WTC11 (cell line): ENCODE measurements around the gene PKHD1. TPM values are rescaled to one million over a fixed set of nuclear protein-coding genes. Genes with fewer than 3 reads are reported as not detected.

Source experiments
- ATAC-seq: fragments of 200-7000 bp; cut with Tn5 transposase; 2 replicates; pipeline ENCODE4 v1.10.0; 2021; ENCODE audit warnings: mild to moderate bottlenecking, moderate library complexity
- CTCF ChIA-PET: fragments of 300-600 bp; sonication (Branson Sonifier 250); formaldehyde crosslinking; loops from one replicate; lab custom pipeline; 2021; ENCODE audit warnings: antibody characterized with exemption; lab: Charles Lee
- POLR2A ChIA-PET: fragments of 350-600 bp; sonication (Branson Sonifier 250); formaldehyde crosslinking; loops from one replicate; lab custom pipeline; 2021; ENCODE audit warnings: antibody characterized with exemption; lab: Charles Lee
- DNase-seq: peaks from one replicate; pipeline ENCODE4 v3.0.0; 2021; ENCODE audit warnings: low spot score
- H3K27ac Mint-ChIP-seq: 2 replicates; pipeline ENCODE4 v1.8.0; 2021; ENCODE audit warnings: mixed read lengths
- H3K27me3 Mint-ChIP-seq: 2 replicates; pipeline ENCODE4 v1.8.0; 2021; ENCODE audit warnings: low read depth, mild to moderate bottlenecking, moderate library complexity, mixed read lengths
- H3K36me3 Mint-ChIP-seq: 2 replicates; pipeline ENCODE4 v1.8.0; 2021; ENCODE audit warnings: mixed read lengths
- H3K4me1 Mint-ChIP-seq: 2 replicates; pipeline ENCODE4 v1.8.0; 2022; ENCODE audit warnings: mixed read lengths
- H3K4me3 Mint-ChIP-seq: 2 replicates; pipeline ENCODE4 v1.8.0; 2021; ENCODE audit warnings: mild to moderate bottlenecking, moderate library complexity, mixed read lengths
- H3K9me3 Mint-ChIP-seq: 2 replicates; pipeline ENCODE4 v1.8.0; 2021; ENCODE audit warnings: mixed read lengths
- E2F4 ChIP-seq: sonication (generic); formaldehyde crosslinking; IDR thresholded peaks from 2 replicates; pipeline ENCODE4 v1.8.1; 2022; ENCODE audit warnings: low read depth, mild to moderate bottlenecking, moderate library complexity, missing genetic modification reagents, borderline replicate concordance
- ELF4 ChIP-seq: sonication (generic); formaldehyde crosslinking; IDR thresholded peaks from 2 replicates; pipeline ENCODE4 v1.8.1; 2022; ENCODE audit warnings: low read depth, mild to moderate bottlenecking, moderate library complexity, missing genetic modification reagents
- FOXP1 ChIP-seq: sonication (generic); formaldehyde crosslinking; IDR thresholded peaks from 2 replicates; pipeline ENCODE4 v1.8.0; 2022; ENCODE audit warnings: missing genetic modification reagents, mild to moderate bottlenecking, moderate library complexity, borderline replicate concordance
- GTF2I ChIP-seq: fragments of 250-450 bp; sonication (Bioruptor Pico); conservative IDR thresholded peaks from 2 replicates; pipeline ENCODE4 v1.4.0; 2021; ENCODE audit warnings: mild to moderate bottlenecking
- HMGA2 ChIP-seq: fragments of 250-450 bp; sonication (Bioruptor Pico); IDR thresholded peaks from 2 replicates; pipeline ENCODE4 v1.4.0; 2021; ENCODE audit warnings: mild to moderate bottlenecking, moderate library complexity
- NFE2L1 ChIP-seq: sonication (generic); formaldehyde crosslinking; IDR thresholded peaks from 2 replicates; pipeline ENCODE4 v1.8.1; 2023; ENCODE audit warnings: missing genetic modification reagents
- NFYB ChIP-seq: sonication (generic); formaldehyde crosslinking; conservative IDR thresholded peaks from 2 replicates; pipeline ENCODE4 v1.8.0; 2022; ENCODE audit warnings: low read depth, missing genetic modification reagents
- NR2C2 ChIP-seq: sonication (generic); formaldehyde crosslinking; IDR thresholded peaks from 2 replicates; pipeline ENCODE4 v1.8.0; 2022; ENCODE audit warnings: mild to moderate bottlenecking, missing genetic modification reagents
- OVOL2 ChIP-seq: fragments of 250-450 bp; sonication (Bioruptor Pico); IDR thresholded peaks from 2 replicates; pipeline ENCODE4 v1.9.0; 2021; ENCODE audit warnings: mild to moderate bottlenecking, borderline replicate concordance
- RORB ChIP-seq: fragments of 250-450 bp; sonication (Bioruptor Pico); IDR thresholded peaks from 2 replicates; pipeline ENCODE4 v1.9.0; 2021; ENCODE audit warnings: mild to moderate bottlenecking
- STAT6 ChIP-seq: sonication (generic); formaldehyde crosslinking; conservative IDR thresholded peaks from 2 replicates; pipeline ENCODE4 v1.8.1; 2023; ENCODE audit warnings: mild to moderate bottlenecking, low read depth, missing genetic modification reagents, moderate library complexity
- TEAD1 ChIP-seq: sonication (generic); formaldehyde crosslinking; IDR thresholded peaks from 2 replicates; pipeline ENCODE4 v1.8.0; 2022; ENCODE audit warnings: mild to moderate bottlenecking, missing genetic modification reagents
- USF2 ChIP-seq: sonication (generic); formaldehyde crosslinking; IDR thresholded peaks from 2 replicates; pipeline ENCODE4 v1.8.1; 2023; ENCODE audit warnings: mild to moderate bottlenecking, missing genetic modification reagents, moderate library complexity
- ZNF232 ChIP-seq: sonication (generic); formaldehyde crosslinking; IDR thresholded peaks from 2 replicates; pipeline ENCODE4 v1.8.0; 2022; ENCODE audit warnings: mild to moderate bottlenecking, missing genetic modification reagents
- ZNF416 ChIP-seq: fragments of 250-450 bp; sonication (Bioruptor Pico); IDR thresholded peaks from 2 replicates; pipeline ENCODE4 v1.9.0; 2021; ENCODE audit warnings: mild to moderate bottlenecking, inconsistent platforms
- ZNF671 ChIP-seq: fragments of 250-450 bp; sonication (Bioruptor Pico); IDR thresholded peaks from 2 replicates; pipeline ENCODE4 v1.8.0; 2021; ENCODE audit warnings: mild to moderate bottlenecking
- total RNA-seq: library from RNA; stranded (reverse); gene quantifications from 3 replicates; pipeline ENCODE4 v1.2.3, GENCODE V29; 2021
- TF ChIP-seq, protein P1 (sequence below): sonication (generic); formaldehyde crosslinking; IDR thresholded peaks from 2 replicates; pipeline ENCODE4 v1.8.1; 2023; ENCODE audit warnings: mild to moderate bottlenecking, missing genetic modification reagents, moderate library complexity
- TF ChIP-seq, protein P2 (sequence below): sonication (generic); formaldehyde crosslinking; IDR thresholded peaks from 2 replicates; pipeline ENCODE4 v1.8.0; 2023; ENCODE audit warnings: missing genetic modification reagents, mild to moderate bottlenecking, borderline replicate concordance
- TF ChIP-seq, protein P3 (sequence below): fragments of 250-450 bp; sonication (Bioruptor Pico); IDR thresholded peaks from 2 replicates; pipeline ENCODE4 v2.1.2; 2022; ENCODE audit warnings: mild to moderate bottlenecking, moderate library complexity

The PKHD1 gene
- total RNA-seq, 1 experiment from 2014 or later: 0.15 TPM

- no peak for ATAC-seq
- CTCF ChIA-PET: interaction anchor here (0.9 to 2.7 kb wide), 6 partner anchors 50 to 481 kb away, joined by 4 to 11 read pairs (median 6); no protein-coding TSS in a partner anchor
These were observed 518.6 kb downstream of the PKHD1 start for GRCh38 chr6:51568771-51569170.

GRCh38 chr6:51565472-51565871, 521.9 kb downstream of the PKHD1 start:
- H3K36me3 Mint-ChIP-seq: no peaks in the 10 kb centered on the region
- no peaks in the 10 kb centered on the region for H3K27me3 Mint-ChIP-seq
- peaks cover 36% of the 10 kb centered on the region for H3K4me1 Mint-ChIP-seq
- DNase-seq: no peak
- no peak overlapping the region for H3K27ac Mint-ChIP-seq
- ChIA-PET POLR2A (no interaction called here), CTCF (no interaction called here)
- no peak overlapping the region for H3K4me3 Mint-ChIP-seq
- TF ChIP-seq, protein P1, sequence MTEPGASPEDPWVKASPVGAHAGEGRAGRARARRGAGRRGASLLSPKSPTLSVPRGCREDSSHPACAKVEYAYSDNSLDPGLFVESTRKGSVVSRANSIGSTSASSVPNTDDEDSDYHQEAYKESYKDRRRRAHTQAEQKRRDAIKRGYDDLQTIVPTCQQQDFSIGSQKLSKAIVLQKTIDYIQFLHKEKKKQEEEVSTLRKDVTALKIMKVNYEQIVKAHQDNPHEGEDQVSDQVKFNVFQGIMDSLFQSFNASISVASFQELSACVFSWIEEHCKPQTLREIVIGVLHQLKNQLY: no peak
- TF ChIP-seq TEAD1 (CRISPR knock-in tag) (no peak), GTF2I (no peak), HMGA2 (CRISPR knock-in tag) (no peak), ZNF416 (no peak), E2F4 (CRISPR knock-in tag) (no peak), USF2 (no peak)
- H3K9me3 Mint-ChIP-seq: no peaks in the 10 kb centered on the region
- no peak for ATAC-seq

More at GRCh38 chr6:51568771-51569170, 518.6 kb downstream of the PKHD1 start:
- POLR2A ChIA-PET: no interaction called here
- Mint-ChIP-seq H3K27ac (no peak overlapping the region), H3K9me3 (no peaks in the 10 kb centered on the region), H3K4me1 (peaks cover 10% of the 10 kb centered on the region), H3K27me3 (no peaks in the 10 kb centered on the region), H3K36me3 (no peaks in the 10 kb centered on the region), H3K4me3 (no peak overlapping the region)
- TF ChIP-seq, protein P2, sequence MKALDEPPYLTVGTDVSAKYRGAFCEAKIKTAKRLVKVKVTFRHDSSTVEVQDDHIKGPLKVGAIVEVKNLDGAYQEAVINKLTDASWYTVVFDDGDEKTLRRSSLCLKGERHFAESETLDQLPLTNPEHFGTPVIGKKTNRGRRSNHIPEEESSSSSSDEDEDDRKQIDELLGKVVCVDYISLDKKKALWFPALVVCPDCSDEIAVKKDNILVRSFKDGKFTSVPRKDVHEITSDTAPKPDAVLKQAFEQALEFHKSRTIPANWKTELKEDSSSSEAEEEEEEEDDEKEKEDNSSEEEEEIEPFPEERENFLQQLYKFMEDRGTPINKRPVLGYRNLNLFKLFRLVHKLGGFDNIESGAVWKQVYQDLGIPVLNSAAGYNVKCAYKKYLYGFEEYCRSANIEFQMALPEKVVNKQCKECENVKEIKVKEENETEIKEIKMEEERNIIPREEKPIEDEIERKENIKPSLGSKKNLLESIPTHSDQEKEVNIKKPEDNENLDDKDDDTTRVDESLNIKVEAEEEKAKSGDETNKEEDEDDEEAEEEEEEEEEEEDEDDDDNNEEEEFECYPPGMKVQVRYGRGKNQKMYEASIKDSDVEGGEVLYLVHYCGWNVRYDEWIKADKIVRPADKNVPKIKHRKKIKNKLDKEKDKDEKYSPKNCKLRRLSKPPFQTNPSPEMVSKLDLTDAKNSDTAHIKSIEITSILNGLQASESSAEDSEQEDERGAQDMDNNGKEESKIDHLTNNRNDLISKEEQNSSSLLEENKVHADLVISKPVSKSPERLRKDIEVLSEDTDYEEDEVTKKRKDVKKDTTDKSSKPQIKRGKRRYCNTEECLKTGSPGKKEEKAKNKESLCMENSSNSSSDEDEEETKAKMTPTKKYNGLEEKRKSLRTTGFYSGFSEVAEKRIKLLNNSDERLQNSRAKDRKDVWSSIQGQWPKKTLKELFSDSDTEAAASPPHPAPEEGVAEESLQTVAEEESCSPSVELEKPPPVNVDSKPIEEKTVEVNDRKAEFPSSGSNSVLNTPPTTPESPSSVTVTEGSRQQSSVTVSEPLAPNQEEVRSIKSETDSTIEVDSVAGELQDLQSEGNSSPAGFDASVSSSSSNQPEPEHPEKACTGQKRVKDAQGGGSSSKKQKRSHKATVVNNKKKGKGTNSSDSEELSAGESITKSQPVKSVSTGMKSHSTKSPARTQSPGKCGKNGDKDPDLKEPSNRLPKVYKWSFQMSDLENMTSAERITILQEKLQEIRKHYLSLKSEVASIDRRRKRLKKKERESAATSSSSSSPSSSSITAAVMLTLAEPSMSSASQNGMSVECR (CRISPR knock-in tag): no peak
- TF ChIP-seq TEAD1 (CRISPR knock-in tag) (no peak), RORB (CRISPR knock-in tag) (no peak), ZNF671 (CRISPR knock-in tag) (no peak), NFE2L1 (CRISPR knock-in tag) (no peak), NFYB (CRISPR knock-in tag) (no peak), FOXP1 (no peak), ELF4 (CRISPR knock-in tag) (no peak), ZNF232 (CRISPR knock-in tag) (no peak), NR2C2 (CRISPR knock-in tag) (no peak), STAT6 (CRISPR knock-in tag) (no peak), OVOL2 (CRISPR knock-in tag) (no peak)
- TF ChIP-seq, protein P3, sequence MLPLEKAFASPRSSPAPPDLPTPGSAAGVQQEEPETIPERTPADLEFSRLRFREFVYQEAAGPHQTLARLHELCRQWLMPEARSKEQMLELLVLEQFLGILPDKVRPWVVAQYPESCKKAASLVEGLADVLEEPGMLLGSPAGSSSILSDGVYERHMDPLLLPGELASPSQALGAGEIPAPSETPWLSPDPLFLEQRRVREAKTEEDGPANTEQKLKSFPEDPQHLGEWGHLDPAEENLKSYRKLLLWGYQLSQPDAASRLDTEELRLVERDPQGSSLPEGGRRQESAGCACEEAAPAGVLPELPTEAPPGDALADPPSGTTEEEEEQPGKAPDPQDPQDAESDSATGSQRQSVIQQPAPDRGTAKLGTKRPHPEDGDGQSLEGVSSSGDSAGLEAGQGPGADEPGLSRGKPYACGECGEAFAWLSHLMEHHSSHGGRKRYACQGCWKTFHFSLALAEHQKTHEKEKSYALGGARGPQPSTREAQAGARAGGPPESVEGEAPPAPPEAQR (CRISPR knock-in tag): no peak
- DNase-seq: no peak
